ENCODE data around the gene ASCL5.

Gene ASCL5

DNA sequence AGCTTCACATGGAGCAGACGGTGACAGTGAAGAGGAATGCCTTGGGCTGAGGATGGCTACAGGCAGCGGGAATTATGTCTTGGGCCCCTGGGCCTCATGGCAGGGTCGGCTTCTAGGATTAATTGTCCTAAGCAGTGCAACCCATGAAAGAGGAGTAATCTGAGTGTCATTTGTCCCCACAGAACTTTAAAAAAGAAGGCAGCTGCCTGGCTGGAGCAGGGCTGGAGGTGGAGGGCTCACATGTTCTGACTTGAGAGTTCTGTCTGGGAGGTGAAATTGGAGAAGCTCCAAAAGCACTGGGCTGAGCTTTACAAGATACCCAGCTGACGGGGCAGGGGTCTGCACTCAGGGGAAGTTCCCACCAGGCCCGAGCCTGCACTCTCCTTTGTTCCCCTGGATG, 37.4 kb downstream of the ASCL5 start:
- Histone ChIP-seq H3K27me3 (ENCODE audit: control insufficient read depth, insufficient read depth, low read length) (peaks cover 2% of the 10 kb centered on the region), H3K4me3 (ENCODE audit: low read depth, low read length) (no peak overlapping the region), H3K9ac (ENCODE audit: low read depth, low read length) (no peak overlapping the region), H3K4me1 (ENCODE audit: control insufficient read depth, insufficient read depth, low read length) (peaks cover 2% of the 10 kb centered on the region), H3K36me3 (ENCODE audit: control insufficient read depth, insufficient read depth, low read length) (no peaks in the 10 kb centered on the region), H3K9me3 (ENCODE audit: control insufficient read depth, insufficient read depth, low read length) (no peaks in the 10 kb centered on the region)

GRCh38 chr1:201088901-201089525, 38.0 kb downstream of the ASCL5 start:
- H3K27me3 ChIP-seq (ENCODE audit: control insufficient read depth, insufficient read depth, low read length) = peaks cover 2% of the 10 kb centered on the region
- H3K36me3 ChIP-seq (ENCODE audit: control insufficient read depth, insufficient read depth, low read length) = no peaks in the 10 kb centered on the region
- H3K4me1 ChIP-seq (ENCODE audit: control insufficient read depth, insufficient read depth, low read length) = peaks cover 2% of the 10 kb centered on the region
- H3K9me3 ChIP-seq (ENCODE audit: control insufficient read depth, insufficient read depth, low read length) = no peaks in the 10 kb centered on the region
- H3K4me3 ChIP-seq (ENCODE audit: low read depth, low read length) = no peak overlapping the region
- no peak overlapping the region for H3K9ac ChIP-seq (ENCODE audit: low read depth, low read length)

DNA sequence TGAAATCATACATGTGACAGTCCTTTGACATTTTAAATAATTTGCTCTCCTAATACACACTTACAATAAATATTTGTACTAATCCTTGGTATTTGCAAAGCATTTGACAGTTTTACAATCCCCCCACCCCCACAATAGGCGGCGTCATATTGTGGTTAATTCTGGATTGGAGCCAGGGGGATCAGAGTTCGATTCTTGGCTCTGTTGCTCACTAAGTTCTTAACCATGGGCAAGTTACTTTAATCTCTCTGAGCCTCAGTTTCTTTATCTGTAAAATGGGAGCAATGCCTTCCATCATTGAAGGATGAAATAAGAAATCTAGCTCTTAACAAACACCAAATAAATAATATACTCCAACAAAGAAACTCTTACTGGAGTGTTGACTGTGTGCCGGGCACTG, 38.6 kb downstream of the ASCL5 start:
- H3K36me3 ChIP-seq (ENCODE audit: control insufficient read depth, insufficient read depth, low read length) = no peaks in the 10 kb centered on the region
- no peak overlapping the region for H3K4me3 ChIP-seq (ENCODE audit: low read depth, low read length)
- H3K9me3 ChIP-seq (ENCODE audit: control insufficient read depth, insufficient read depth, low read length) = no peaks in the 10 kb centered on the region
- peaks cover 2% of the 10 kb centered on the region for H3K4me1 ChIP-seq (ENCODE audit: control insufficient read depth, insufficient read depth, low read length)
- H3K27me3 ChIP-seq (ENCODE audit: control insufficient read depth, insufficient read depth, low read length) = peaks cover 2% of the 10 kb centered on the region
- H3K9ac ChIP-seq (ENCODE audit: low read depth, low read length) = no peak overlapping the region

- Histone ChIP-seq H3K9me3 (ENCODE audit: control insufficient read depth, insufficient read depth, low read length) (no peaks in the 10 kb centered on the region), H3K36me3 (ENCODE audit: control insufficient read depth, insufficient read depth, low read length) (no peaks in the 10 kb centered on the region), H3K27me3 (ENCODE audit: control insufficient read depth, insufficient read depth, low read length) (peaks cover 2% of the 10 kb centered on the region), H3K4me1 (ENCODE audit: control insufficient read depth, insufficient read depth, low read length) (peaks cover 2% of the 10 kb centered on the region), H3K4me3 (ENCODE audit: low read depth, low read length) (no peak overlapping the region), H3K9ac (ENCODE audit: low read depth, low read length) (no peak overlapping the region)
Observed at GRCh38 chr1:201085902-201086735, 40.9 kb downstream of the ASCL5 start.

DNA sequence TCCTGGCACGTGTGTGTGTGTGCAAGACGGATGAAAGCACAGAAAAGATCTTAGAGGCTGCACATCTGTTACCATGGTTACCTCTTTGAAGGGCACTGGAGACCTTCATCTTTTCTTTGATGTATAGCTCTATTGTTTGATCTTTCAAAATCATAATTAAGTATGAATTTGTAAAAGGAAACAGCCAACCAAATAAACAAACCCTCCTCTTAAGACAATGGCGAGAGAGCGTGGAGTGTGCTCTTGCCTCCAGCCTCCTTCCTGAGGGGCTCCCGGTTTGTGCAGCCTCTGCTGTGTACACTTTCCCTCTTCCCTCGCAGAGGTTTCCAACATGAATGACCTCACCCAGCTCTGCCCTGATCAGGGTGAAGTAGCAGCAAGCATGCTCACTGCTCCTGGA, 42.7 kb downstream of the ASCL5 start:
- Histone ChIP-seq H3K36me3 (ENCODE audit: control insufficient read depth, insufficient read depth, low read length) (no peaks in the 10 kb centered on the region), H3K4me1 (ENCODE audit: control insufficient read depth, insufficient read depth, low read length) (peaks cover under 1% of the 10 kb centered on the region), H3K9ac (ENCODE audit: low read depth, low read length) (no peak overlapping the region), H3K27me3 (ENCODE audit: control insufficient read depth, insufficient read depth, low read length) (peaks cover 2% of the 10 kb centered on the region), H3K9me3 (ENCODE audit: control insufficient read depth, insufficient read depth, low read length) (no peaks in the 10 kb centered on the region), H3K4me3 (ENCODE audit: low read depth, low read length) (no peak overlapping the region)

DNA sequence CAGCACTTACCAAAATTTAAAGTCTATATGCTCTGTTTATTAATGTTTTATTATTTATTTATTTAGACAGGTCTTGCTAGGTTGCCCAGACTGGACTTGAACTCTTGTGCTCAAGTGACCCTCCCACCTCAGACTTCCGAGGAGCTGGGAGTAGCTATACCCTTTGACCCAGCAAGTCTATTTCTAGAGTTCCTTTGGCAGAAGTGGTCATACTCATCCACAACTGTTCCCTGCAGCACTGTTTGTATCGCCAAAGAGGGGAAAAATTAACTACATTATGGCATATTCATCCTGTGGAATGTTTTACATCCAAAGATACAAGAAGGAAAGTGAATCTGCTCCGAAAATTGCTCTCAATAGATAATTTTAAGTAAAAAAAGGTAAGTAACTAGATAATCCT, 43.2 kb downstream of the ASCL5 start:
- Histone ChIP-seq H3K36me3 (ENCODE audit: control insufficient read depth, insufficient read depth, low read length) (no peaks in the 10 kb centered on the region), H3K27me3 (ENCODE audit: control insufficient read depth, insufficient read depth, low read length) (peaks cover 2% of the 10 kb centered on the region), H3K4me1 (ENCODE audit: control insufficient read depth, insufficient read depth, low read length) (no peaks in the 10 kb centered on the region), H3K9me3 (ENCODE audit: control insufficient read depth, insufficient read depth, low read length) (no peaks in the 10 kb centered on the region), H3K4me3 (ENCODE audit: low read depth, low read length) (no peak overlapping the region), H3K9ac (ENCODE audit: low read depth, low read length) (no peak overlapping the region)

DNA sequence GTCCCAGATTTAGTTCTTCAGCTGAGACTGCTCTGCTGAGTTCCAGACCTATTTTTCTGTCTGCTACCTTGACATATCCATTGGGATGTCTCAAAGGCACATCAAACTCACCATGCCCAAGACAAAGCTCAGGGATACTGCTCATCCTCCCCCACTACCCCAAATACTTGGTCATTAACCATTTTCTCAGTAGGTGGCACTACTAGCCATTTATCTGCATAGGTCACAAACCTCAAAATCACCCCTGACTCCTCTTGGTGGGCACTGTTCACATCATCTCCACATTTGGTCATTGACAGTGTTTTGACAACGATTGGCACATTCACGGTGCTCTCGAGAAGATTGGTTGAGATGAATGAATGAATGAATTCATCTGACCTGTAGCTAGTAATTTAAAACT, 46.8 kb downstream of the ASCL5 start:
- Histone ChIP-seq H3K9ac (ENCODE audit: low read depth, low read length) (no peak overlapping the region), H3K27me3 (ENCODE audit: control insufficient read depth, insufficient read depth, low read length) (peaks cover 2% of the 10 kb centered on the region), H3K36me3 (ENCODE audit: control insufficient read depth, insufficient read depth, low read length) (no peaks in the 10 kb centered on the region), H3K4me1 (ENCODE audit: control insufficient read depth, insufficient read depth, low read length) (no peaks in the 10 kb centered on the region), H3K4me3 (ENCODE audit: low read depth, low read length) (no peak overlapping the region), H3K9me3 (ENCODE audit: control insufficient read depth, insufficient read depth, low read length) (no peaks in the 10 kb centered on the region)

- H3K9ac ChIP-seq (ENCODE audit: low read depth, low read length) = no peak overlapping the region
- H3K9me3 ChIP-seq (ENCODE audit: control insufficient read depth, insufficient read depth, low read length) = no peaks in the 10 kb centered on the region
- H3K4me3 ChIP-seq (ENCODE audit: low read depth, low read length) = no peak overlapping the region
- H3K4me1 ChIP-seq (ENCODE audit: control insufficient read depth, insufficient read depth, low read length) = no peaks in the 10 kb centered on the region
- peaks cover 2% of the 10 kb centered on the region for H3K27me3 ChIP-seq (ENCODE audit: control insufficient read depth, insufficient read depth, low read length)
- no peaks in the 10 kb centered on the region for H3K36me3 ChIP-seq (ENCODE audit: control insufficient read depth, insufficient read depth, low read length)
Observed at GRCh38 chr1:201077736-201078135, 49.2 kb downstream of the ASCL5 start.

GRCh38 chr1:201077116-201077515, 49.9 kb downstream of the ASCL5 start:
- Histone ChIP-seq H3K4me1 (ENCODE audit: control insufficient read depth, insufficient read depth, low read length) (no peaks in the 10 kb centered on the region), H3K36me3 (ENCODE audit: control insufficient read depth, insufficient read depth, low read length) (no peaks in the 10 kb centered on the region), H3K9ac (ENCODE audit: low read depth, low read length) (no peak overlapping the region), H3K27me3 (ENCODE audit: control insufficient read depth, insufficient read depth, low read length) (peaks cover 2% of the 10 kb centered on the region), H3K9me3 (ENCODE audit: control insufficient read depth, insufficient read depth, low read length) (no peaks in the 10 kb centered on the region), H3K4me3 (ENCODE audit: low read depth, low read length) (no peak overlapping the region)

GRCh38 chr1:201076092-201076491, 50.9 kb downstream of the ASCL5 start:
- H3K27me3 ChIP-seq (ENCODE audit: control insufficient read depth, insufficient read depth, low read length) = peaks cover 2% of the 10 kb centered on the region
- H3K4me3 ChIP-seq (ENCODE audit: low read depth, low read length) = no peak overlapping the region
- H3K4me1 ChIP-seq (ENCODE audit: control insufficient read depth, insufficient read depth, low read length) = no peaks in the 10 kb centered on the region
- H3K9ac ChIP-seq (ENCODE audit: low read depth, low read length) = no peak overlapping the region
- no peaks in the 10 kb centered on the region for H3K36me3 ChIP-seq (ENCODE audit: control insufficient read depth, insufficient read depth, low read length)
- H3K9me3 ChIP-seq (ENCODE audit: control insufficient read depth, insufficient read depth, low read length) = no peaks in the 10 kb centered on the region

DNA sequence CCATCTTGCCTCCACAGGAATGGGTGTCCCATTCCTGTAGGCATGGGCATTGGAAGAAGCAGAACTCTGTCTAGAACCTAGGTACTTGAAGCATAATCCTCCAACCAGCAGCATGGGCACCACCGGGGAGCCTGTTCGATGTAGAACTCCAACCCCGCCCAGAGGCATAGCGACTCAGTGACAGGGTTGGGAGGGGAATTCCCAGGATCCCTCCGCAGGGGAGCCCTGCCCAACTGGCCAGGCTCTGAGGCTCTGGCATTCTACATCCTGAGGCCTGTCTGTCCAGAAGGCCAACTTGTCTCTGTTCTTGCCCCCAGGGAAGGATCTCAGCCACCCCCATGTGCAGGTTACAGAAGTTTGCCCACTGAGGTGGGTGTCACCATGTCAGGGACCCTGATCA, 53.0 kb downstream of the ASCL5 start:
- H3K4me3 ChIP-seq (ENCODE audit: low read depth, low read length) = no peak overlapping the region
- H3K36me3 ChIP-seq (ENCODE audit: control insufficient read depth, insufficient read depth, low read length) = no peaks in the 10 kb centered on the region
- H3K9ac ChIP-seq (ENCODE audit: low read depth, low read length) = no peak overlapping the region
- H3K4me1 ChIP-seq (ENCODE audit: control insufficient read depth, insufficient read depth, low read length) = no peaks in the 10 kb centered on the region
- H3K9me3 ChIP-seq (ENCODE audit: control insufficient read depth, insufficient read depth, low read length) = no peaks in the 10 kb centered on the region
- H3K27me3 ChIP-seq (ENCODE audit: control insufficient read depth, insufficient read depth, low read length) = peaks cover 2% of the 10 kb centered on the region

GRCh38 chr1:201072922-201073321, 54.1 kb downstream of the ASCL5 start:
- no peak overlapping the region for H3K9ac ChIP-seq (ENCODE audit: low read depth, low read length)
- no peak overlapping the region for H3K4me3 ChIP-seq (ENCODE audit: low read depth, low read length)
- no peaks in the 10 kb centered on the region for H3K9me3 ChIP-seq (ENCODE audit: control insufficient read depth, insufficient read depth, low read length)
- no peaks in the 10 kb centered on the region for H3K4me1 ChIP-seq (ENCODE audit: control insufficient read depth, insufficient read depth, low read length)
- H3K36me3 ChIP-seq (ENCODE audit: control insufficient read depth, insufficient read depth, low read length) = no peaks in the 10 kb centered on the region
- peaks cover 2% of the 10 kb centered on the region for H3K27me3 ChIP-seq (ENCODE audit: control insufficient read depth, insufficient read depth, low read length)
